GM12878 (cell line): ENCODE data around the gene DHX29. TPM values are rescaled to one million over a fixed set of nuclear protein-coding genes. Genes with fewer than 3 reads are reported as not detected.

Source experiments
- ATAC-seq: fragments of 200-7000 bp; cut with Tn5 transposase; 3 replicates; pipeline ENCODE4 v1.9.1; 2020; ENCODE audit warnings: mild to moderate bottlenecking, moderate library complexity
- BruUV-seq: library from RNA; stranded (reverse); fragments of 400-500 nt; replicated peaks from 2 replicates; lab custom pipeline; 2021; lab: Mats Ljungman, UMichigan
- CTCF ChIA-PET: fragments of 300-600 bp; sonication (Branson Sonifier 250); formaldehyde crosslinking; extraction: SDS; loops from one replicate; lab custom pipeline; 2021; ENCODE audit warnings: inconsistent platforms; lab: Yijun Ruan, JAX
- POLR2A ChIA-PET: fragments of 350-600 bp; formaldehyde crosslinking; extraction: SDS; loops from one replicate; lab custom pipeline; 2021; ENCODE audit warnings: inconsistent platforms; lab: Charles Lee
- RAD21 ChIA-PET: fragments of 300-600 bp; sonication (Branson Sonifier 250); formaldehyde crosslinking; loops from one replicate; lab custom pipeline; 2023; ENCODE audit warnings: antibody characterized with exemption; ENCODE audit not compliant: unreplicated experiment; lab: Charles Lee
- SMC1A ChIA-PET: fragments of 300-600 bp; sonication (Branson Sonifier 250); formaldehyde crosslinking; loops from one replicate; lab custom pipeline; 2023; ENCODE audit not compliant: unreplicated experiment, uncharacterized antibody; lab: Charles Lee
- DNase-seq: peaks from one replicate; pipeline ENCODE4 v3.0.0-alpha.2; 2011; ENCODE audit warnings: low read depth, low spot score
- FAIRE-seq: peaks from 3 replicates; lab custom pipeline; 2011; peaks lifted over from hg19 to GRCh38; lab: Jason Lieb, UNC
- H2AFZ ChIP-seq: 2 replicates; pipeline ENCODE4 v1.6.0; 2011; ENCODE audit warnings: low read depth, low read length, control low read depth; ENCODE audit not compliant: control insufficient read depth
- H3K27ac ChIP-seq: 2 replicates; pipeline ENCODE4 v1.5.1; 2011; ENCODE audit warnings: control low read depth; ENCODE audit not compliant: control insufficient read depth, insufficient read depth
- H3K27me3 ChIP-seq, 2 experiments: replicated peaks in 1 of 2; 2 replicates each; pipeline versions ENCODE4 v1.6.0 to v1.6.1; 2011; ENCODE audit warnings: low read length in 1 of 2; ENCODE audit not compliant: control insufficient read depth in 2 of 2, insufficient read depth in 2 of 2
- H3K36me3 ChIP-seq, 2 experiments: 2 replicates each; pipeline ENCODE4 v1.5.1; 2011; ENCODE audit warnings: low read length in 1 of 2; ENCODE audit not compliant: control insufficient read depth in 2 of 2, insufficient read depth in 2 of 2
- H3K4me1 ChIP-seq: 2 replicates; pipeline ENCODE4 v1.6.1; 2011; ENCODE audit warnings: mild to moderate bottlenecking, low read length, moderate library complexity, mixed read lengths; ENCODE audit not compliant: control insufficient read depth, insufficient read depth
- H3K4me2 ChIP-seq: 2 replicates; pipeline ENCODE4 v1.6.0; 2011; ENCODE audit warnings: control low read depth; ENCODE audit not compliant: control insufficient read depth, insufficient read depth
- H3K4me3 ChIP-seq: fragments of 200-600 bp; sonication (generic); 2 replicates; pipeline ENCODE4 v1.5.1; 2016
- H3K79me2 ChIP-seq: 2 replicates; pipeline ENCODE4 v1.6.0; 2011; ENCODE audit warnings: low read length; ENCODE audit not compliant: control insufficient read depth, insufficient read depth
- H3K9ac ChIP-seq: 2 replicates; pipeline ENCODE4 v1.8.0; 2011; ENCODE audit warnings: low read length, control low read depth, mixed read lengths; ENCODE audit not compliant: control insufficient read depth, insufficient read depth
- H3K9me3 ChIP-seq: replicated peaks from 3 replicates; pipeline ENCODE4 v1.5.1; 2011; ENCODE audit warnings: mild to moderate bottlenecking, low read length; ENCODE audit not compliant: control insufficient read depth, insufficient read depth
- H4K20me1 ChIP-seq: 2 replicates; pipeline ENCODE4 v1.6.0; 2011; ENCODE audit not compliant: control insufficient read depth, insufficient read depth
- CREM ChIP-seq: IDR thresholded peaks from 2 replicates; pipeline ENCODE4 v1.6.1; 2014; ENCODE audit warnings: antibody characterized with exemption, low read depth
- EED ChIP-seq: sonication (generic); IDR thresholded peaks from 2 replicates; pipeline ENCODE4 v1.6.1; 2016; ENCODE audit warnings: antibody characterized with exemption, low read depth
- IKZF2 ChIP-seq, 2 experiments: fragments of 450-650 bp; IDR thresholded peaks; 2 replicates each; pipeline ENCODE4 v1.6.1; 2017; ENCODE audit warnings: mild to moderate bottlenecking in 2 of 2, moderate library complexity in 2 of 2
- NFIC ChIP-seq: IDR thresholded peaks from 2 replicates; pipeline ENCODE4 v1.6.1; 2012; ENCODE audit warnings: low read depth, mild to moderate bottlenecking, inconsistent platforms, low read length, moderate library complexity
- RELA ChIP-seq: fragments of 450-650 bp; IDR thresholded peaks from 2 replicates; pipeline ENCODE4 v1.8.0; 2014; ENCODE audit warnings: borderline replicate concordance; ENCODE audit not compliant: partially characterized antibody
- SIX5 ChIP-seq: IDR thresholded peaks from 2 replicates; pipeline ENCODE4 v1.6.1; 2011; ENCODE audit warnings: mild to moderate bottlenecking, low read depth, low read length, moderate library complexity; ENCODE audit not compliant: severe bottlenecking
- SMARCA5 ChIP-seq: fragments of 450-650 bp; IDR thresholded peaks from 2 replicates; pipeline ENCODE4 v1.6.1; 2017; ENCODE audit warnings: mild to moderate bottlenecking
- SREBF2 ChIP-seq: IDR thresholded peaks from 2 replicates; pipeline ENCODE4 v1.6.1; 2012; ENCODE audit warnings: mild to moderate bottlenecking, low read length
- ZNF217 ChIP-seq: fragments of 450-650 bp; IDR thresholded peaks from 2 replicates; pipeline ENCODE4 v1.6.1; 2017; ENCODE audit warnings: antibody characterized with exemption, mild to moderate bottlenecking
- WGBS: methylation state at CpG from one replicate; pipeline ENCODE4 v1.1.6; 2016; ENCODE audit warnings: low lambda C conversion rate; ENCODE audit not compliant: insufficient replicate concordance, insufficient coverage; ENCODE audit errors: missing lambda C conversion rate; 5-methylcytosine and 5-hydroxymethylcytosine counted together
- in situ Hi-C: fragments of 300-500 bp; cut with MboI; formaldehyde crosslinking; loops from 9 replicates; pipeline ENCODE4 v1.14.3; 2018; ENCODE audit warnings: mixed read lengths
- intact Hi-C: fragments of 100-400 bp; cut with micrococcal nuclease; formaldehyde crosslinking; loops from one replicate; pipeline ENCODE4 v1.14.2; 2022; ENCODE audit not compliant: unreplicated experiment
- polyA plus RNA-seq, 11 experiments: library from polyadenylated mRNA; depleted of rRNA in 4 of 11; unstranded in 6 of 11; stranded (reverse) in 5 of 11; fragments of >200 nt; fragmentation: Nextera tagmentation in 4 of 11; fragmentation: Illumina TruSeq in 1 of 11; extraction: Ambion mirVana in 4 of 11; extraction: Trizol in 1 of 11; gene quantifications; 1 replicate in 1 of 11; 2 replicates in 10 of 11; pipeline versions ENCODE4 v1.2.1 to v1.2.3, GENCODE V29; 2011 to 2016; ENCODE audit warnings: inconsistent platforms in 2 of 11, missing spikeins in 2 of 11, low read depth in 1 of 11
- total RNA-seq, 4 experiments: library from RNA; depleted of rRNA in 3 of 4; stranded (reverse); fragments of >200 nt in 3 of 4; fragmentation: Illumina TruSeq in 1 of 4; extraction: Trizol in 1 of 4; gene quantifications; 2 replicates each; pipeline versions ENCODE4 v1.2.1 to v1.2.3, GENCODE V29; 2013 to 2021
- TF ChIP-seq, protein P1 (sequence below): fragments of 450-650 bp; IDR thresholded peaks from 2 replicates; pipeline ENCODE4 v1.6.1; 2016; ENCODE audit warnings: mild to moderate bottlenecking
- TF ChIP-seq, protein P2 (sequence below): IDR thresholded peaks from 2 replicates; pipeline ENCODE4 v1.6.1; 2012; ENCODE audit warnings: low read length, inconsistent platforms
- TF ChIP-seq, protein P3 (sequence below): IDR thresholded peaks from 2 replicates; pipeline ENCODE4 v1.6.1; 2012; ENCODE audit warnings: low read depth, low read length, improper control_type of control experiment

Gene DHX29
- total and polyA plus RNA-seq, 10 of the 15 experiments (the other 5 are each of a cell fraction or from before 2014, with no cell fraction given), result 5.3 to 49.1 (median 17.2) TPM

DNA sequence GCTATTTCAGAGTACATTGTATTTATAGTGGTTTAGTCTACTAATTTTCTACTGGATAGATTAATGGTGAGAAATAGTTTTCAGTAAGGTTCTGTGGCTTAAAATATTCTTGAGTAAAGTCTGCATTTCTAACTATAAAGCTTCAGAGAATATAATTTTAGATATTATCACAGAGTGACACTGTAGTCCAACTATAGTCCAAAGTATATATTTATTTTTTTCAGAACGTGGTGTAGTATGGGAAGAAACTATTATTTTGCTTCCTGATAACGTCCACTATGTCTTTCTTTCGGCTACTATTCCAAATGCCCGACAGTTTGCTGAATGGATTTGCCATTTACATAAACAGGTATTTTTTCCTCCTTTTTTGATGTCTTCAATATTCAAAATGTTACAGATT lies 35.6 kb upstream of the DHX29 start:
- in situ Hi-C loops, result loop anchor here (10.0 kb wide), 1 partner anchor 342 kb away; no protein-coding TSS in a partner anchor
- no peak overlapping the region for H3K4me2 ChIP-seq
- H2AFZ ChIP-seq, result no peak overlapping the region
- H3K4me1 ChIP-seq, result peaks cover 3% of the 10 kb centered on the region; the same call in 1 of the 2 replicates
- TF ChIP-seq SREBF2, result no peak
- DNase-seq, result no peak
- WGBS, result 83% methylated on average over 4 of the region's 4 CpGs
- no peak for FAIRE-seq
- SMC1A ChIA-PET, result interaction anchor here (0.7 to 2.2 kb wide), 7 partner anchors 16 to 858 kb away, joined by 3 to 7 read pairs (median 5); no protein-coding TSS in a partner anchor
- intact Hi-C loops, result loop anchor here (10.0 kb wide), 1 partner anchor 192 kb away; the partner anchor contains the start of gene PLPP1
- no peaks in the 10 kb centered on the region for H3K27me3 ChIP-seq
- H3K9me3 ChIP-seq, result no peaks in the 10 kb centered on the region
- BruUV-seq, result no TSS peak
- H3K79me2 ChIP-seq, result peaks cover 2% of the 10 kb centered on the region
- peaks cover 4 to 33% of the 10 kb centered on the region in 2 experiments for H3K36me3 ChIP-seq
- POLR2A ChIA-PET, result no interaction called here
- H3K9ac ChIP-seq, result no peak overlapping the region
- H4K20me1 ChIP-seq, result no peaks in the 10 kb centered on the region
- no peak for ATAC-seq
- H3K4me3 ChIP-seq, result no peak overlapping the region
- no peak overlapping the region for H3K27ac ChIP-seq
- CTCF ChIA-PET, result interaction anchor here (1.0 to 3.9 kb wide), 10 partner anchors 12 to 858 kb away, joined by 3 to 31 read pairs (median 4); no protein-coding TSS in a partner anchor
- RAD21 ChIA-PET, result interaction anchor here (3.0 kb wide), 1 partner anchor 349 kb away, joined by 16 read pairs; no protein-coding TSS in a partner anchor

DNA sequence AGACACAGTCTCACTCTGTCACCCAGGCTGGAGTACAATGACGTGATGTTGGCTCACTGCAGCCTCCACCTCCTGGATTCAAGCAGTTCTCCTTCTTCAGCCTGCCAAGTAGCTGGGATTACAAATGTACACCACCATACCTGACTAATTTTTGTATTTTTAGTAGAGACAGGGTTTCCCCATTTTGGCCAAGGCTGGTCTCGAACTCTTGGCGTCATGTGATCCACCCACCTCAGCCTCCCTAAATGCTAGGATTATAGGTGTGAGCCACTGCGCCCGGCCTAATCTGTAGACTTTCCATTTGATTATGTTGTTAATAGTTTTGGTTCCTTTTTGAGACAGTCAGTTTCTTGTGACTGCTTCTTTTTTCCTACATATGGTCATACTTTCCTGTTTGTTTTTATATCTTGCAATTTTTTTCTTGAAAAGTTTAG lies 31.3 kb upstream of the DHX29 start:
- Histone ChIP-seq H4K20me1 (no peaks in the 10 kb centered on the region), H3K79me2 (peaks cover 13% of the 10 kb centered on the region), H3K4me1 (peaks cover 3% of the 10 kb centered on the region; the same call in 1 of the 2 replicates), H3K27ac (peak overlapping the region; percentile 9; the same call in 1 of the 2 replicates), H3K27me3 (no peaks in the 10 kb centered on the region), H3K9ac (no peak overlapping the region), H3K36me3 (peaks cover 0 to 25% of the 10 kb centered on the region in 2 experiments; a peak in 3 of 4 replicates), H3K4me3 (no peak overlapping the region), H2AFZ (no peak overlapping the region), H3K9me3 (no peaks in the 10 kb centered on the region; the same call in 2 of the 3 replicates), H3K4me2 (peak overlapping the region; percentile 7; the same call in 1 of the 2 replicates)
- BruUV-seq, result no TSS peak
- intact Hi-C loops (no loop called here), in situ Hi-C loops (no loop called here)
- RAD21 ChIA-PET, result interaction anchor here (1.1 kb wide), 1 partner anchor 31 kb away, joined by 4 read pairs; the partner anchor contains the start of genes DHX29 and MTREX
- DNase-seq (peak; percentile 48), ATAC-seq (peak; percentile 92), FAIRE-seq (no peak)
- WGBS, result 20% methylated on average over 5 of the region's 5 CpGs
- SMC1A ChIA-PET, result interaction anchor here (0.7 to 1.3 kb wide), 3 partner anchors 65 to 273 kb away, joined by 3 read pairs; no protein-coding TSS in a partner anchor
- CTCF ChIA-PET, result interaction anchor here (0.9 to 1.5 kb wide), 4 partner anchors 22 to 598 kb away, joined by 3 to 6 read pairs (median 3); no protein-coding TSS in a partner anchor
- POLR2A ChIA-PET, result no interaction called here
- TF ChIP-seq, protein P1, sequence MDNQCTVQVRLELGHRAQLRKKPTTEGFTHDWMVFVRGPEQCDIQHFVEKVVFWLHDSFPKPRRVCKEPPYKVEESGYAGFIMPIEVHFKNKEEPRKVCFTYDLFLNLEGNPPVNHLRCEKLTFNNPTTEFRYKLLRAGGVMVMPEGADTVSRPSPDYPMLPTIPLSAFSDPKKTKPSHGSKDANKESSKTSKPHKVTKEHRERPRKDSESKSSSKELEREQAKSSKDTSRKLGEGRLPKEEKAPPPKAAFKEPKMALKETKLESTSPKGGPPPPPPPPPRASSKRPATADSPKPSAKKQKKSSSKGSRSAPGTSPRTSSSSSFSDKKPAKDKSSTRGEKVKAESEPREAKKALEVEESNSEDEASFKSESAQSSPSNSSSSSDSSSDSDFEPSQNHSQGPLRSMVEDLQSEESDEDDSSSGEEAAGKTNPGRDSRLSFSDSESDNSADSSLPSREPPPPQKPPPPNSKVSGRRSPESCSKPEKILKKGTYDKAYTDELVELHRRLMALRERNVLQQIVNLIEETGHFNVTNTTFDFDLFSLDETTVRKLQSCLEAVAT, result peak; percentile 21; the same call in 1 of the 2 replicates
- TF ChIP-seq SMARCA5, result peak; percentile 46; the same call in 1 of the 2 replicates
- TF ChIP-seq NFIC, result peak; percentile 46; the same call in 1 of the 2 replicates
- peak; percentile 33; the same call in 1 of the 2 replicates for TF ChIP-seq CREM
- TF ChIP-seq ZNF217, result peak; percentile 82
- peak; percentile 51 to 75; a peak in 2 of 4 replicates for TF ChIP-seq IKZF2 (IDR thresholded peaks at IDR 0.05)
- TF ChIP-seq, protein P2, sequence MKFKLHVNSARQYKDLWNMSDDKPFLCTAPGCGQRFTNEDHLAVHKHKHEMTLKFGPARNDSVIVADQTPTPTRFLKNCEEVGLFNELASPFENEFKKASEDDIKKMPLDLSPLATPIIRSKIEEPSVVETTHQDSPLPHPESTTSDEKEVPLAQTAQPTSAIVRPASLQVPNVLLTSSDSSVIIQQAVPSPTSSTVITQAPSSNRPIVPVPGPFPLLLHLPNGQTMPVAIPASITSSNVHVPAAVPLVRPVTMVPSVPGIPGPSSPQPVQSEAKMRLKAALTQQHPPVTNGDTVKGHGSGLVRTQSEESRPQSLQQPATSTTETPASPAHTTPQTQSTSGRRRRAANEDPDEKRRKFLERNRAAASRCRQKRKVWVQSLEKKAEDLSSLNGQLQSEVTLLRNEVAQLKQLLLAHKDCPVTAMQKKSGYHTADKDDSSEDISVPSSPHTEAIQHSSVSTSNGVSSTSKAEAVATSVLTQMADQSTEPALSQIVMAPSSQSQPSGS, result peak; percentile 44
- TF ChIP-seq, protein P3, sequence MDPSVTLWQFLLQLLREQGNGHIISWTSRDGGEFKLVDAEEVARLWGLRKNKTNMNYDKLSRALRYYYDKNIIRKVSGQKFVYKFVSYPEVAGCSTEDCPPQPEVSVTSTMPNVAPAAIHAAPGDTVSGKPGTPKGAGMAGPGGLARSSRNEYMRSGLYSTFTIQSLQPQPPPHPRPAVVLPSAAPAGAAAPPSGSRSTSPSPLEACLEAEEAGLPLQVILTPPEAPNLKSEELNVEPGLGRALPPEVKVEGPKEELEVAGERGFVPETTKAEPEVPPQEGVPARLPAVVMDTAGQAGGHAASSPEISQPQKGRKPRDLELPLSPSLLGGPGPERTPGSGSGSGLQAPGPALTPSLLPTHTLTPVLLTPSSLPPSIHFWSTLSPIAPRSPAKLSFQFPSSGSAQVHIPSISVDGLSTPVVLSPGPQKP, result peak; percentile 82; the same call in 1 of the 2 replicates
- no peak for TF ChIP-seq SIX5
- TF ChIP-seq EED, result peak; percentile 53; the same call in 1 of the 2 replicates
- TF ChIP-seq RELA, result peak; percentile 49
